Muscle layer of colon (tissue), 2 donors: ENCODE measurements around the gene C17orf58.
"Not testable (repeated sequence)": the region's sequence is repeated elsewhere in the genome, so short reads cannot be mapped to it uniquely, and the experiment has no call there.

Experiments
- H3K27ac ChIP-seq: one replicate; pipeline ENCODE4 v1.7.0; 2013; ENCODE audit warnings: low read depth, mild to moderate bottlenecking, low read length, moderate library complexity
- H3K27me3 ChIP-seq, 2 donors: one replicate each; pipeline ENCODE4 v1.7.0; 2013; ENCODE audit warnings: low read length in 2 of 2, mild to moderate bottlenecking in 2 of 2; ENCODE audit not compliant: insufficient read depth in 2 of 2, control insufficient read depth in 1 of 2
- H3K36me3 ChIP-seq: one replicate; pipeline ENCODE4 v1.7.0; 2013; ENCODE audit warnings: mild to moderate bottlenecking, low read length; ENCODE audit not compliant: insufficient read depth
- H3K4me1 ChIP-seq: one replicate; pipeline ENCODE4 v1.7.0; 2013; ENCODE audit warnings: mild to moderate bottlenecking, low read length; ENCODE audit not compliant: insufficient read depth
- H3K4me3 ChIP-seq, 2 donors: one replicate each; pipeline ENCODE4 v1.7.0; 2013; ENCODE audit warnings: low read length in 2 of 2, low read depth in 1 of 2, mild to moderate bottlenecking in 1 of 2, moderate library complexity in 1 of 2
- H3K9ac ChIP-seq: one replicate; pipeline ENCODE4 v1.7.0; 2013; ENCODE audit warnings: low read length
- H3K9me3 ChIP-seq: one replicate; pipeline ENCODE4 v1.7.0; 2013; ENCODE audit warnings: mild to moderate bottlenecking, low read length
- donor health status: abdominal sarcoma.
- donor health status: Adenocarcinoma of cecum.

The C17orf58 gene

DNA sequence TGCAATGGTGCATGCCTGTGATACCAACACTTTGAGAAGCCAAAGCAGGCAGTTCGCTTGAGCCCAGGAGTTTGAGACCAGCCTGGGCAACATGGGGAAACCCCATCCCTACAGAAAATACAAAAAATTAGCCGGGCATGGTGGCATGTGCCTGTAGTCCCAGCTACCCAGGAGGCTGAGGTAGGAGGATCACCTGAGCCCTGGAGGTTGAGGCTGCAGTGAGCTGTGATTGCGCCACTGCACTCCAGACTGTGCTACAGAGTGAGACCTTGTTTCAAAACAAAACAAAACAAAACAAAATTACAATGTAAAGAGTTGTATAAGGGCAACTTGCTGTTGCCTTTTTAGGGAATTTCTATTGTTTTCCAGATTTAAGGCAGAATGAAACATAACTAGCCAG is 15.4 kb downstream of the C17orf58 start:
- not testable (repeated sequence) for H3K4me1 ChIP-seq, H3K36me3 ChIP-seq, H3K4me3 ChIP-seq, H3K27me3 ChIP-seq, H3K9ac ChIP-seq, H3K9me3 ChIP-seq, H3K27ac ChIP-seq

DNA sequence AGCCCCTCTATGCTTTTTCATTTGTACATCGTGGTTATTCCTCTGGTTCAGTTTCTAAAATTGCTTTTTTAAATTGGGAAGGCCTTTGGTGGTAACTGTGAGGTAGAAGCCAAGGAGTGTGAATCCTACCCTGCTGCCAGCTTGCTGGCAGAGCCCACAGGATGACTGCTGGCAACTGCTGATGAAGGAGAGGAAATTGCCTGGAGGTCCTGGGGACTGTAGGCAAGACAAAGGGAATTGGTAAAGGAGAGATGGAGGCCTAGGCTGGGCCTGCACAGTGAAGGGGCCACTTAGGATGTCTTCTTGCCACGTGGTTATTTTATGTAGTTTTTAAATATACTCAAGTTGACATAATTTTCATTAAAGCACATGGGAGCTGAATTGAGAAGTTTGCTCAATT is 15.8 kb downstream of the C17orf58 start:
- Histone ChIP-seq H3K36me3 (no peaks in the 10 kb centered on the region), H3K27ac (no peak overlapping the region), H3K9ac (no peak overlapping the region), H3K4me1 (no peaks in the 10 kb centered on the region), H3K27me3 (no peaks in the 10 kb centered on the region), H3K9me3 (no peaks in the 10 kb centered on the region), H3K4me3 (no peak overlapping the region)

DNA sequence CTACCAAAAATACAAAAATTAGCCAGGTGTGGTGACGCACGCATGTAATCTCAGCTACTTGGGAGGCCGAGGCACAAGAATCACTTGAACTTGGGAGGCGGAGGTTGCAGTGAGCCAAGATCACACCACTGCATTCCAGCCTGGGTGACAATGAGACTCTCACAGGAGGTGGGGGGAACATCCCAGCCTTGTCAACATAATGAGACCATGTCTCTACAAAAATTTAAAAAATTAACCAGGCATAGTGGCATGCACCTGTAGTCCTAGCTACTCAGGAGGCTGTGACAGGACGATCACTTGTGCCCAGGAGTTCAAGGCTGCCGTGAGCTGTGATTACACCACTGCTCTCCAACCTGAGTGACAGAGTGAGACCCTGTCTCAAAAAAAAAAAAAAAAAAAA is 20.0 kb downstream of the C17orf58 start:
- not testable (repeated sequence) for H3K4me3 ChIP-seq, H3K27ac ChIP-seq, H3K9ac ChIP-seq, H3K36me3 ChIP-seq, H3K27me3 ChIP-seq, H3K9me3 ChIP-seq, H3K4me1 ChIP-seq

DNA sequence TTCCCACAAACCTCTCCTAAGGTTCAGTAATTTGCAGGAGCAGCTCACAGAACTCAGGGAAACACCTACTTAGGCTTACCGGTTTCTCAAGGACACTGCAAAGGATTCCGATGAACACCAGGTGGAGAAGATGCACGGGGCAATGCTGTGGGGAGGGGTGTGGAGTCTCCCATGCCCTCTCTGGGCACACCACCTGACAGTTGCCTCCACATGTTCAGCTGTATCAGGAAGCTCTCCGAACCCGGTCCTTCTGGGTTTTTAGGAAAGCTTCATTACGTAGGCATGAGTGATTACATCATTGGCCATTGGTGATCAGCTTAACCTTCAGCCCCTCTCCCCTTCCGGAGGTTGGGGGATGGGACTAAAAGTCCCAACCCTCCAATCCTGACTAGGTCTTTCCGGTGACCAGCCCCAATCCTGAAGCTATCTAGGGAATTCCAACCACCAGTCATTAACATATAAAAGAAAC is 21.6 kb downstream of the C17orf58 start:
- H3K4me1 ChIP-seq = no peaks in the 10 kb centered on the region
- H3K9me3 ChIP-seq = no peaks in the 10 kb centered on the region
- H3K36me3 ChIP-seq = peaks cover 5% of the 10 kb centered on the region
- H3K27me3 ChIP-seq = no peaks in the 10 kb centered on the region
- no peak overlapping the region for H3K27ac ChIP-seq
- H3K4me3 ChIP-seq = no peak overlapping the region
- H3K9ac ChIP-seq = no peak overlapping the region

DNA sequence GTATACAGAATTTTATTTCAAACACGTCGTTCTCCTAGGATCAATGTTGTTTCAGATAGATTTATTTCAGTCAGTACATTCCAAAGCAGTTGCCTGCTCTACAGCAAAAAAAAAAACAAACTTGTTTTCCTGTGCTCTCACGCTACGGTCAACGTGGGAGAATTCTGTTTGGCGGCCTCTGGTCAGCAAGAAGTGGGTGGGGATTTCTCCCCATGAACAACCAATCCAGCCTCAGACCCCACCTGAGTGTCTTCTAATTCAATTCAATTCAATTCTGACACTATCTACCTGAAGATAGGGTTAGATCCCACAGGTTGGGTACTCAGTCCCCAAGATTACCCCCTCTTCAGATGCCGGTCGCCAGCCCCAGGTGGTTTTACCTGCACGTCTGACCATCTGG is 22.1 kb downstream of the C17orf58 start:
- Histone ChIP-seq H3K36me3 (peaks cover 5% of the 10 kb centered on the region), H3K27ac (no peak overlapping the region)

DNA sequence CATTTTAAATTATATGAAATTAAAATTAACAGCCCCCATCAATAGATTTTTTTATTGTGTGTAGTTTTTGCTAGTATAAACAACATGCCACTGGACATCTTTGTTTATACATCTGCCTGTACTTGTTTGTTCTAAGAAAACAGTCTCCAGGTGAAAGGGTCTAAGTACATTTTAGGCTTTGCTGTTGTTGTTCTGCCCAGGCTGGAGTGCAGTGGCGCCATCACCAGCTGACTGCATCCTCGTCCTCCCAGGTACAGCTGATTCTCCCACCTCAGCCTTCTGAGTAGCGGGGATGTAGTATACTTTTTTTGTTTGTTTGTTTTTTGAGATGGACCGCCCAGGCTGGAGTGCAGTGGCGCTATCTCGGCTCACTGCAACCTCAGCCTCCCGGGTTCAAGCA is 25.5 kb downstream of the C17orf58 start:
- no peak overlapping the region for H3K27ac ChIP-seq
- H3K36me3 ChIP-seq = peaks cover 14% of the 10 kb centered on the region
- H3K9ac ChIP-seq = no peak overlapping the region
- H3K4me3 ChIP-seq = no peak overlapping the region
- H3K4me1 ChIP-seq = no peaks in the 10 kb centered on the region
- no peaks in the 10 kb centered on the region for H3K9me3 ChIP-seq
- H3K27me3 ChIP-seq = no peaks in the 10 kb centered on the region

More for the DNA sequence above, 22.1 kb downstream of the C17orf58 start:
- Histone ChIP-seq H3K27me3 (no peaks in the 10 kb centered on the region), H3K4me1 (no peaks in the 10 kb centered on the region), H3K4me3 (no peak overlapping the region), H3K9me3 (no peaks in the 10 kb centered on the region), H3K9ac (no peak overlapping the region)

DNA sequence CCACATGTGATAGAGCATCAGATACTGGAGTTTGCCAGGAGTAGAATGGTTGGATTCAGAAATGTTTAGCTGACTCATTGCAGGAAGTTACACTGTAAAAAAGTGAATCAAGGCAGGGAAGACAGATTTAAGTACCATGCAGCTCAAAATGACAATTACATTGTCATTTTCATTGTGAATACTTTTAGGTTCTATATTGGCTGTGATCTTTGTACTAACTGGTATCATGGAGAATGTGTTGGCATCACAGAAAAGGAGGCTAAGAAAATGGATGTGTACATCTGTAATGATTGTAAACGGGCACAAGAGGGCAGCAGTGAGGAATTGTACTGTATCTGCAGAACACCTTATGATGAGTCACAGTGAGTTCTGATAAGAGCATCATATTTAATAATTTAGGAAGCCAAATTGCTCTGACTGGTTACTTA is 33.1 kb downstream of the C17orf58 start:
- H3K4me3 ChIP-seq, H3K9ac ChIP-seq, H3K9me3 ChIP-seq, H3K4me1 ChIP-seq, H3K27ac ChIP-seq, H3K27me3 ChIP-seq: not testable (repeated sequence)
- H3K36me3 ChIP-seq = peaks cover 28% of the 10 kb centered on the region

DNA sequence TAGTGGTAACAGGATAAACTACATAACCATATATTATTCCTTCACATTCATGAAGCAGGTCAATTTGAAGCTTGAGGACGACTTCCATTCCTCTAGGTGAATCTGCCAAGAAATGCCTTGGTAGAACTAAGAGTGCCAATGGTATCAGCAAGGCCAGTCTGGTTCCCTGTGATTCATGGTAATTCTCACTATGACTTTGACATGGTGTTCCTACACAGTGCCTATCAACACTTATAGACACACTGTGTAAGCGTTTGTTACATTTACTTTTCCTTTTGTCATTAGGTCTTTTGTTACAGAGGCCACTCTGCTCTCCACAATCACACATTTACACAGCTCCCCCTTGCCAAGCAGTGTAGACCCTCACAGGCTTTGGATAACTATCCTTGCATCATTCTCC is 34.1 kb downstream of the C17orf58 start:
- H3K36me3 ChIP-seq = peaks cover 32% of the 10 kb centered on the region
- H3K27me3 ChIP-seq, H3K4me1 ChIP-seq, H3K9me3 ChIP-seq, H3K9ac ChIP-seq, H3K4me3 ChIP-seq, H3K27ac ChIP-seq: not testable (repeated sequence)

DNA sequence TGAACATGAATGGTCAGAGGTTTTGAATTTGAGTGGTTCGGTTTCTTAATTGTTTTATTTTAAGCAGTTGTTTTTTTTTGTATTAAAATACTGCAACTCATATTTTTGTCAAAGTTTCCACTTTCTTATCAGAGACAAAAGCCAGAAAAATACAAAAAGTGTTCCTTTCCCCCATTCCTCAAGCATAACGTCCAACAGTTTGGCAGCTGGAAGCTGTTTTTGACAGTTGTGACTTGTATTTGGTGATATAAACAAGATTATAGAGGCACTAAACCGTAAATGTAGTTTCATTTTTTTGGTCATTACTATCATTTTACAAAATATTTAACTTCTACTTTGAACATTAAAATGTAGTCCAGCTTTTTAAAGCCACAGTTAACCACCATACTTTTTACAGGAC is 36.0 kb downstream of the C17orf58 start:
- H3K36me3 ChIP-seq = peaks cover 23% of the 10 kb centered on the region
- not testable (repeated sequence) for H3K4me1 ChIP-seq, H3K4me3 ChIP-seq, H3K27me3 ChIP-seq, H3K27ac ChIP-seq, H3K9ac ChIP-seq, H3K9me3 ChIP-seq

DNA sequence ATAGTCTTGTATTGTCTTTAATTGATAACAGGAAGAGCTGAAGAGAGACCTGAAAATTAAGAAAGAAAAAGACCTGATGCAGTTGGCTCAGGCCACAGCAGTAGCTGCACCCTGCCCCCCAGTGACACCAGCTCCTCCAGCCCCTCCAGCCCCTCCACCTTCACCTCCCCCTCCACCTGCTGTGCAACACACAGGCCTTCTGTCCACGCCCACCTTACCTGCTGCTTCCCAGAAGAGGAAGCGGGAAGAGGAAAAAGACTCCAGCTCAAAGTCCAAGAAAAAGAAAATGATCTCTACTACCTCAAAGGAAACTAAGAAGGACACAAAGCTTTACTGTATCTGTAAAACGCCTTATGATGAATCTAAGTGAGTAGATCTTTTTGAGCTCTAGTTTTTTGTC is 36.8 kb downstream of the C17orf58 start:
- Histone ChIP-seq H3K9me3 (no peaks in the 10 kb centered on the region), H3K36me3 (peaks cover 21% of the 10 kb centered on the region)

DNA sequence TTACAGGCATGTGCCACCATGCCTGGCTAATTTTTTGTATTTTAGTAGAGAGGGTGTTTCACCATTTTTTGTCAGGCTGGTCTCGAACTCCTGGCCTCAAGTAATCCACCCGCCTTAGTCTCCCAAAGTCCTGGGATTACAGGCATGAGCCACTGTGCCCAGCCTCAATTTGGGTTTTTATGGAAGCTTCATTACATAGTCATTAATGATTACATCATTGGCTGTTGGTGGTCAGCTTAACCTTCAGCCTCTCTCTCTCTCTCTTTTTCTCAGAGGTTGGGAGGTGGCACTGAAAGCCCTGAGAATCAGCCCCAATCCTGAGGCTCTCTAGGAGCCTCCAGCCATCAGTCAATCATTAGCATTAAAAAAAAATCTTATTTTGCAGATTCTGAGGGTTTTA is 45.3 kb downstream of the C17orf58 start:
- Histone ChIP-seq H3K36me3 (peaks cover 56% of the 10 kb centered on the region), H3K4me3 (no peak overlapping the region), H3K27ac (no peak overlapping the region)

More for the DNA sequence above, 36.8 kb downstream of the C17orf58 start:
- no peaks in the 10 kb centered on the region for H3K27me3 ChIP-seq
- no peak overlapping the region for H3K27ac ChIP-seq
- no peaks in the 10 kb centered on the region for H3K4me1 ChIP-seq
- H3K4me3 ChIP-seq = no peak overlapping the region
- no peak overlapping the region for H3K9ac ChIP-seq

DNA sequence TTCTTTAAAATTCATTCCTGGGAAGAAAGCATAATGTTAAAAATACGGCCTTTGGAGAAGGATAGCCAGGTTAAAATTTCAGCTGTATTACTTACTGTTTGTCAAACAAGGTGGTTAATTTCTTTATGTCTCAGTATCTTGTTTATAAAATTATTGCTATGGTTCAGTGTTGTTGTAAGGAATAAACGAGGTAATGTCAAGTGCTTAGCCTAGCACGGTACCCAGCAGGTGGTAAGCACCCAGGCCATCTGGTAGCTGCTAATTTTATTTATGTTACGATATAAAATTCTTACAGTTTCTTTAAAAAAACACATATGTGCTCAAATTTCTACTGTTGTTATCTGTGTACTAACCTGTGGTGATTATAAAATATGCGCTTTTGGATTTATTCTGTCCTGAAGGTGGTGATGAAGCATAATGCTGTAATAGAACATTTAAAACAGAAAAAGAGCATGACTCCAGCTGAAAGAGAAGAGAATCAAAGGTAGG is 48.9 kb downstream of the C17orf58 start:
- H3K9ac ChIP-seq = no peak overlapping the region
- H3K27me3 ChIP-seq = no peaks in the 10 kb centered on the region
- H3K9me3 ChIP-seq = no peaks in the 10 kb centered on the region
- peaks cover 66% of the 10 kb centered on the region for H3K36me3 ChIP-seq
- no peak overlapping the region for H3K4me3 ChIP-seq
- H3K4me1 ChIP-seq = no peaks in the 10 kb centered on the region
- no peak overlapping the region for H3K27ac ChIP-seq

More for the DNA sequence above, 45.3 kb downstream of the C17orf58 start:
- Histone ChIP-seq H3K9ac (no peak overlapping the region), H3K4me1 (no peaks in the 10 kb centered on the region), H3K27me3 (no peaks in the 10 kb centered on the region), H3K9me3 (no peaks in the 10 kb centered on the region)
